Vagina (tissue), 2 donors: ENCODE data around the gene CCDC33. TPM values are rescaled to one million over a fixed set of nuclear protein-coding genes. Genes with fewer than 3 reads are reported as not detected.
A peak's percentile ranks its signal among the peaks of the same experiment; 100 is the strongest.

Source experiments
- DNase-seq, 2 donors: peaks; one replicate each; pipeline ENCODE4 v3.0.0-alpha.2; 2017; ENCODE audit errors: extremely low spot score in 2 of 2
- H3K27ac ChIP-seq: fragments of 200-600 bp; sonication (generic); one replicate; pipeline ENCODE4 v1.5.1; 2019
- H3K27me3 ChIP-seq: fragments of 200-600 bp; sonication (generic); one replicate; pipeline ENCODE4 v1.5.1; 2019
- H3K36me3 ChIP-seq, 2 donors: fragments of 200-600 bp; sonication (generic); one replicate each; pipeline ENCODE4 v1.5.1; 2017 to 2019
- H3K4me1 ChIP-seq: fragments of 200-600 bp; sonication (generic); one replicate; pipeline ENCODE4 v1.5.1; 2019
- H3K4me3 ChIP-seq, 2 donors: fragments of 200-600 bp; sonication (generic); 1 replicate in 1 of 2; 2 replicates in 1 of 2; pipeline ENCODE4 v1.5.1; 2016 to 2019
- H3K9me3 ChIP-seq: fragments of 200-600 bp; sonication (generic); one replicate; pipeline ENCODE4 v1.5.1; 2019
- CTCF ChIP-seq, 3 experiments: fragments of 450-650 bp in 2 of 3; fragments of 200-600 bp in 1 of 3; sonication (generic) in 1 of 3; IDR thresholded peaks; one replicate each; pipeline ENCODE4 v1.5.1; 2017 to 2019; ENCODE audit warnings: antibody characterized with exemption in 3 of 3, mild to moderate bottlenecking in 2 of 3, moderate library complexity in 2 of 3
- POLR2A ChIP-seq, 2 donors: fragments of 450-650 bp; IDR thresholded peaks; one replicate each; pipeline ENCODE4 v1.6.1; 2017; ENCODE audit warnings: antibody characterized with exemption in 2 of 2, mild to moderate bottlenecking in 2 of 2, moderate library complexity in 2 of 2
- POLR2AphosphoS5 ChIP-seq, 2 donors: sonication (generic); formaldehyde crosslinking; IDR thresholded peaks; one replicate each; pipeline ENCODE4 v1.9.0; 2017; ENCODE audit warnings: antibody characterized with exemption in 2 of 2, mild to moderate bottlenecking in 2 of 2, low read depth in 1 of 2; ENCODE audit not compliant: insufficient read depth in 1 of 2
- intact Hi-C: fragments of 100-400 bp; cut with DNase I; formaldehyde crosslinking; loops from one replicate; pipeline ENCODE4 v1.15.1; 2023
- total RNA-seq: library from RNA; depleted of rRNA; stranded (reverse); fragments of >200 nt; gene quantifications from one replicate; pipeline ENCODE4 v1.2.3, GENCODE V29; 2016

The CCDC33 gene
- total RNA-seq, 1 donor from 2014 or later: not detected

GRCh38 chr15:74203914-74204431 is 32.2 kb upstream of the CCDC33 start:
- no peak for DNase-seq
- H3K27ac ChIP-seq: peak overlapping the region; percentile 41
- intact Hi-C loops: no loop called here

GRCh38 chr15:74205582-74205947 is 30.6 kb upstream of the CCDC33 start:
- TF ChIP-seq POLR2A (IDR thresholded peaks at IDR 0.05) (no peak), POLR2AphosphoS5 (IDR thresholded peaks at IDR 0.05; ENCODE audit: insufficient read depth in 1 of 2, low read depth in 1 of 2) (no peak), CTCF (IDR thresholded peaks at IDR 0.05) (no peak)
- Histone ChIP-seq H3K4me1 (peaks cover 30% of the 10 kb centered on the region), H3K27ac (no peak overlapping the region), H3K4me3 (no peak overlapping the region), H3K27me3 (no peaks in the 10 kb centered on the region), H3K36me3 (no peaks in the 10 kb centered on the region), H3K9me3 (no peaks in the 10 kb centered on the region)
- DNase-seq: no peak
- intact Hi-C loops: no loop called here

More at GRCh38 chr15:74203914-74204431, 32.2 kb upstream of the CCDC33 start:
- TF ChIP-seq CTCF (IDR thresholded peaks at IDR 0.05) (no peak), POLR2AphosphoS5 (IDR thresholded peaks at IDR 0.05; ENCODE audit: insufficient read depth in 1 of 2, low read depth in 1 of 2) (peak in 1 of 2 donors; percentile 40)
- H3K36me3 ChIP-seq: no peaks in the 10 kb centered on the region
- no peak overlapping the region for H3K4me3 ChIP-seq
- no peaks in the 10 kb centered on the region for H3K9me3 ChIP-seq
- H3K27me3 ChIP-seq: no peaks in the 10 kb centered on the region
- H3K4me1 ChIP-seq: peaks cover 41% of the 10 kb centered on the region

- Histone ChIP-seq H3K27me3 (no peaks in the 10 kb centered on the region), H3K4me3 (no peak overlapping the region), H3K9me3 (no peaks in the 10 kb centered on the region), H3K27ac (no peak overlapping the region), H3K4me1 (peaks cover 19% of the 10 kb centered on the region), H3K36me3 (no peaks in the 10 kb centered on the region)
- intact Hi-C loops: no loop called here
- no peak for DNase-seq
- TF ChIP-seq POLR2A (IDR thresholded peaks at IDR 0.05) (no peak), CTCF (IDR thresholded peaks at IDR 0.05) (no peak), POLR2AphosphoS5 (IDR thresholded peaks at IDR 0.05; ENCODE audit: insufficient read depth in 1 of 2, low read depth in 1 of 2) (no peak)
Measured at GRCh38 chr15:74206801-74207281, 29.3 kb upstream of the CCDC33 start.

GRCh38 chr15:74207652-74208440 is 28.3 kb upstream of the CCDC33 start:
- intact Hi-C loops: no loop called here
- no peak for DNase-seq
- H3K27ac ChIP-seq: no peak overlapping the region
- H3K4me3 ChIP-seq: no peak overlapping the region
- TF ChIP-seq POLR2AphosphoS5 (IDR thresholded peaks at IDR 0.05; ENCODE audit: insufficient read depth in 1 of 2, low read depth in 1 of 2) (no peak), POLR2A (IDR thresholded peaks at IDR 0.05) (no peak), CTCF (IDR thresholded peaks at IDR 0.05) (no peak)
- H3K27me3 ChIP-seq: no peaks in the 10 kb centered on the region
- H3K9me3 ChIP-seq: no peaks in the 10 kb centered on the region
- H3K4me1 ChIP-seq: peaks cover 9% of the 10 kb centered on the region
- no peaks in the 10 kb centered on the region for H3K36me3 ChIP-seq

GRCh38 chr15:74208496-74208895 is 27.6 kb upstream of the CCDC33 start:
- H3K4me1 ChIP-seq: peaks cover 5% of the 10 kb centered on the region
- no peak for DNase-seq
- intact Hi-C loops: no loop called here
- no peak overlapping the region for H3K4me3 ChIP-seq
- no peaks in the 10 kb centered on the region for H3K27me3 ChIP-seq
- TF ChIP-seq POLR2AphosphoS5 (IDR thresholded peaks at IDR 0.05; ENCODE audit: insufficient read depth in 1 of 2, low read depth in 1 of 2): no peak
- no peak for TF ChIP-seq CTCF (IDR thresholded peaks at IDR 0.05)
- no peak for TF ChIP-seq POLR2A (IDR thresholded peaks at IDR 0.05)
- H3K9me3 ChIP-seq: no peaks in the 10 kb centered on the region
- no peak overlapping the region for H3K27ac ChIP-seq
- H3K36me3 ChIP-seq: no peaks in the 10 kb centered on the region
